ENCODE data around the gene SP2. TPM values are rescaled to one million over a fixed set of nuclear protein-coding genes. Genes with fewer than 3 reads are reported as not detected.

SP2 gene
- total RNA-seq, 1 donor from 2014 or later, result 5.4 TPM

- DNase-seq (ENCODE audit: low spot score) (no peak), ATAC-seq (no peak)
Observed at GRCh38 chr17:47869114-47869513, 26.9 kb upstream of the SP2 start.

- ATAC-seq, result no peak
Observed at GRCh38 chr17:47870056-47870455, 26.0 kb upstream of the SP2 start.

GRCh38 chr17:47871048-47871447, 25.0 kb upstream of the SP2 start:
- DNase-seq (ENCODE audit: low spot score) (no peak), ATAC-seq (no peak)

More at GRCh38 chr17:47870056-47870455, 26.0 kb upstream of the SP2 start:
- DNase-seq (ENCODE audit: low spot score), result no peak

GRCh38 chr17:47872019-47872650, 23.9 kb upstream of the SP2 start:
- ATAC-seq (no peak), DNase-seq (ENCODE audit: low spot score) (no peak)

GRCh38 chr17:47872651-47873161, 23.3 kb upstream of the SP2 start:
- no peak for DNase-seq (ENCODE audit: low spot score)
- no peak for ATAC-seq

- DNase-seq (ENCODE audit: low spot score), result no peak
- ATAC-seq, result no peak
Observed at GRCh38 chr17:47873200-47874090, 22.6 kb upstream of the SP2 start.

GRCh38 chr17:47875011-47875985, 20.7 kb upstream of the SP2 start:
- DNase-seq (ENCODE audit: low spot score) (no peak), ATAC-seq (peak; percentile 90)

GRCh38 chr17:47877368-47878034, 18.5 kb upstream of the SP2 start:
- DNase-seq (ENCODE audit: low spot score) (no peak), ATAC-seq (no peak)

- ATAC-seq, result no peak
- no peak for DNase-seq (ENCODE audit: low spot score)
Observed at GRCh38 chr17:47878203-47879027, 17.6 kb upstream of the SP2 start.

- ATAC-seq (no peak), DNase-seq (ENCODE audit: low spot score) (no peak)
Observed at GRCh38 chr17:47879028-47879585, 16.9 kb upstream of the SP2 start.

- DNase-seq (ENCODE audit: low spot score), result no peak
Observed at GRCh38 chr17:47879776-47880454, 16.1 kb upstream of the SP2 start.

GRCh38 chr17:47882247-47882646, 13.8 kb upstream of the SP2 start:
- no peak for DNase-seq (ENCODE audit: low spot score)
- ATAC-seq, result peak; percentile 27

More at GRCh38 chr17:47879776-47880454, 16.1 kb upstream of the SP2 start:
- no peak for ATAC-seq

GRCh38 chr17:47882695-47883588, 13.1 kb upstream of the SP2 start:
- ATAC-seq, result no peak
- no peak for DNase-seq (ENCODE audit: low spot score)

- DNase-seq (ENCODE audit: low spot score), result no peak
- no peak for ATAC-seq
Observed at GRCh38 chr17:47883589-47884426, 12.2 kb upstream of the SP2 start.

- DNase-seq (ENCODE audit: low spot score) (no peak), ATAC-seq (no peak)
Observed at GRCh38 chr17:47884427-47884740, 11.7 kb upstream of the SP2 start.

GRCh38 chr17:47884905-47885730, 10.9 kb upstream of the SP2 start:
- DNase-seq (ENCODE audit: low spot score) (no peak), ATAC-seq (no peak)
